Measurements from ENCODE around the gene NT5C3B.

DNA sequence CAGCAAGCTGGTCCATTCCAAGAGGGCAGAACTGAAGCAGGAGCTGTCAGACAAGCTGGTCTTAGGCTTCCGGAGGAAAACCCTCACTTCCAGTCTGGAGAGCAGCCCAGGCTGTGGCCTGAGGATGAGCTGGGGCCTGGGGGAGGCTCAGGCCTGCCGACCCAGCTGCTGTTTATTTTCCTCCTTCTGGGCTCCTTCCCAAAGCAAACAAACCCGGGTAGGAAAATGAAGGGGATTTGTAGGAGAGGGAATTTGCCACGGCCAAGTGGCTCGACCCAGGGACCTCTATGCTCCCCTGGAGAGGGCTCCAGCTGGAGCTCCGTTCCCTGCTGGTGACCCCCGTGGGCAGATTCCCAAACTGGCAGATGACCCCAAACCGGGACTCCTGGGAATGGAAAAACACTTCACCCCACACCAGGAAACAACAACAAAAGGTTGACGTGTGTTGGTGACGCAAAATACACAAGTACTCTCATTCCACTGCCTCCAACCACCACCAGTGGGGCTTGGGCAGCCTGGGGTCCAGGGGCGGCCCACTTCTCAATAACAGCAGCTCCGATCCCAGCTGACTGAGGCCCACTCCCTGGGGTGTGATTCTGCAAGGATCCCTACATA lies 58.4 kb downstream of the NT5C3B start:
- TF ChIP-seq EZH2 (optimal IDR thresholded peaks at IDR 0.05; ENCODE audit: low read depth, low read length) = no peak
- TF ChIP-seq, protein P1, sequence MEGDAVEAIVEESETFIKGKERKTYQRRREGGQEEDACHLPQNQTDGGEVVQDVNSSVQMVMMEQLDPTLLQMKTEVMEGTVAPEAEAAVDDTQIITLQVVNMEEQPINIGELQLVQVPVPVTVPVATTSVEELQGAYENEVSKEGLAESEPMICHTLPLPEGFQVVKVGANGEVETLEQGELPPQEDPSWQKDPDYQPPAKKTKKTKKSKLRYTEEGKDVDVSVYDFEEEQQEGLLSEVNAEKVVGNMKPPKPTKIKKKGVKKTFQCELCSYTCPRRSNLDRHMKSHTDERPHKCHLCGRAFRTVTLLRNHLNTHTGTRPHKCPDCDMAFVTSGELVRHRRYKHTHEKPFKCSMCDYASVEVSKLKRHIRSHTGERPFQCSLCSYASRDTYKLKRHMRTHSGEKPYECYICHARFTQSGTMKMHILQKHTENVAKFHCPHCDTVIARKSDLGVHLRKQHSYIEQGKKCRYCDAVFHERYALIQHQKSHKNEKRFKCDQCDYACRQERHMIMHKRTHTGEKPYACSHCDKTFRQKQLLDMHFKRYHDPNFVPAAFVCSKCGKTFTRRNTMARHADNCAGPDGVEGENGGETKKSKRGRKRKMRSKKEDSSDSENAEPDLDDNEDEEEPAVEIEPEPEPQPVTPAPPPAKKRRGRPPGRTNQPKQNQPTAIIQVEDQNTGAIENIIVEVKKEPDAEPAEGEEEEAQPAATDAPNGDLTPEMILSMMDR (IDR thresholded peaks at IDR 0.05; ENCODE audit: low read length) = no peak
- no peak for TF ChIP-seq EZH2phosphoT487 (IDR thresholded peaks at IDR 0.05; ENCODE audit: low read length)
